Thoracic aorta (tissue), 2 donors: ENCODE results near the gene NEBL. TPM values are rescaled to one million over a fixed set of nuclear protein-coding genes. Genes with fewer than 3 reads are reported as not detected.

ENCODE experiments used
- ATAC-seq: fragments of 150-250 bp; one replicate; pipeline ENCODE4 v1.8.0; 2017; ENCODE audit warnings: low read depth; ENCODE audit not compliant: insufficient number of reproducible peaks, low FRiP score
- DNase-seq: peaks from one replicate; pipeline ENCODE4 v3.0.0-alpha.2; 2020; ENCODE audit warnings: low spot score
- H3K27ac ChIP-seq, 2 donors: fragments of 200-600 bp; sonication (generic); 1 replicate in 1 of 2; 2 replicates in 1 of 2; pipeline ENCODE4 v1.5.1; 2016; ENCODE audit warnings: mild to moderate bottlenecking in 2 of 2, moderate library complexity in 2 of 2
- H3K27me3 ChIP-seq: fragments of 200-600 bp; sonication (generic); replicated peaks from 2 replicates; pipeline ENCODE4 v1.6.0; 2016; ENCODE audit warnings: mild to moderate bottlenecking; ENCODE audit not compliant: insufficient read depth
- H3K36me3 ChIP-seq: fragments of 200-600 bp; sonication (generic); one replicate; pipeline ENCODE4 v1.5.1; 2016
- H3K4me1 ChIP-seq, 2 donors: fragments of 200-600 bp; sonication (generic); 1 replicate in 1 of 2; 2 replicates in 1 of 2; pipeline versions ENCODE4 v1.5.1 to v1.6.0; 2016; ENCODE audit warnings: low read depth in 2 of 2, mild to moderate bottlenecking in 1 of 2; ENCODE audit not compliant: control insufficient read depth in 1 of 2
- H3K4me3 ChIP-seq: fragments of 200-600 bp; sonication (generic); 2 replicates; pipeline ENCODE4 v1.5.1; 2016; ENCODE audit warnings: mild to moderate bottlenecking
- H3K9me3 ChIP-seq: fragments of 200-600 bp; sonication (generic); 2 replicates; pipeline ENCODE4 v1.5.1; 2016
- total RNA-seq, 2 donors: library from RNA; depleted of rRNA; stranded (reverse); fragments of >200 nt; gene quantifications; one replicate each; pipeline versions ENCODE4 v1.1.0 to v1.2.3, GENCODE V29; 2016
- TF ChIP-seq, protein P1 (sequence below): fragments of 200-600 bp; sonication (generic); IDR thresholded peaks from one replicate; pipeline ENCODE4 v1.5.1; 2019; ENCODE audit warnings: antibody characterized with exemption

Gene NEBL
- total RNA-seq, 2 donors from 2014 or later = 1.4 to 4.7 TPM

DNA sequence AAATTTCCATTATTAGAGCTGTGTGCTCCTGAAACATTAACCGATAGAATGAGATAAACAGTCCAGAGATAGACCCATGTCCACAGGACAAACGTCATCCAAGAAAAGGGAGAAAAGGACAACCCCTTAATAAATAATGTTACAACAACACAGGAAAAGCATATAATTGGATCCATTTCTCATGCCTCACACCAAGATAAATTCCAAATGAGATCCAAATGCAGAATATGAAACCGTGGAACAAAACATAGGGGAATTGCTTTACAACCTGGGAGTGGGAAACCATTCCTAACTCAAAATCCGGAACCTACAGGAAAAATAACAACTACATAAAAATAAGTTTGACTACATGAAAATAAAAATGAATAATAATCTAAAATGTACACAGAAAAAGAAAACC is 22.4 kb upstream of the NEBL start:
- Histone ChIP-seq H3K4me1 (no peaks in the 10 kb centered on the region), H3K9me3 (no peaks in the 10 kb centered on the region), H3K4me3 (no peak overlapping the region), H3K27me3 (no peaks in the 10 kb centered on the region), H3K27ac (no peak overlapping the region), H3K36me3 (no peaks in the 10 kb centered on the region)
- ATAC-seq (no peak), DNase-seq (no peak)
- TF ChIP-seq, protein P1, sequence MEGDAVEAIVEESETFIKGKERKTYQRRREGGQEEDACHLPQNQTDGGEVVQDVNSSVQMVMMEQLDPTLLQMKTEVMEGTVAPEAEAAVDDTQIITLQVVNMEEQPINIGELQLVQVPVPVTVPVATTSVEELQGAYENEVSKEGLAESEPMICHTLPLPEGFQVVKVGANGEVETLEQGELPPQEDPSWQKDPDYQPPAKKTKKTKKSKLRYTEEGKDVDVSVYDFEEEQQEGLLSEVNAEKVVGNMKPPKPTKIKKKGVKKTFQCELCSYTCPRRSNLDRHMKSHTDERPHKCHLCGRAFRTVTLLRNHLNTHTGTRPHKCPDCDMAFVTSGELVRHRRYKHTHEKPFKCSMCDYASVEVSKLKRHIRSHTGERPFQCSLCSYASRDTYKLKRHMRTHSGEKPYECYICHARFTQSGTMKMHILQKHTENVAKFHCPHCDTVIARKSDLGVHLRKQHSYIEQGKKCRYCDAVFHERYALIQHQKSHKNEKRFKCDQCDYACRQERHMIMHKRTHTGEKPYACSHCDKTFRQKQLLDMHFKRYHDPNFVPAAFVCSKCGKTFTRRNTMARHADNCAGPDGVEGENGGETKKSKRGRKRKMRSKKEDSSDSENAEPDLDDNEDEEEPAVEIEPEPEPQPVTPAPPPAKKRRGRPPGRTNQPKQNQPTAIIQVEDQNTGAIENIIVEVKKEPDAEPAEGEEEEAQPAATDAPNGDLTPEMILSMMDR = no peak

DNA sequence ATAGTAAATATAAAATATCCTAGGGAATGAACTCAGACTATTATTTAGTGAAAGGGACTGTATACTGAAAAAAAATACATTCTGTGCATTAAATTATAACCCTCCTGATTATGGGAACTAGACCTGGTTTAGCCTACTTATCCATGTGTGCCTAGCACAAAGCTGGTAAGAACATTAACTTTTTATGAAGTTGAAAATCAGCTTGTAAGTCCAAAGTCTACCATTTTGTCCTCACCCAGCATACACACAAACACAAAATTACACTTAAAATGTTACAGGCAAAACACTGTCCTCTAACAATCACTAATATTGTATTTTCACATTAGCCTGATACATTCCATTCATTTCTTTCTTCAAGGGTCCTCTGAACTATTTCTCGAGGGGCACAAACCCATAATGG is 19.9 kb upstream of the NEBL start:
- TF ChIP-seq, protein P1 = no peak
- no peak overlapping the region for H3K27ac ChIP-seq
- H3K27me3 ChIP-seq = no peaks in the 10 kb centered on the region
- H3K4me1 ChIP-seq = no peaks in the 10 kb centered on the region
- H3K9me3 ChIP-seq = no peaks in the 10 kb centered on the region
- no peak overlapping the region for H3K4me3 ChIP-seq
- ATAC-seq (no peak), DNase-seq (no peak)
- H3K36me3 ChIP-seq = no peaks in the 10 kb centered on the region

DNA sequence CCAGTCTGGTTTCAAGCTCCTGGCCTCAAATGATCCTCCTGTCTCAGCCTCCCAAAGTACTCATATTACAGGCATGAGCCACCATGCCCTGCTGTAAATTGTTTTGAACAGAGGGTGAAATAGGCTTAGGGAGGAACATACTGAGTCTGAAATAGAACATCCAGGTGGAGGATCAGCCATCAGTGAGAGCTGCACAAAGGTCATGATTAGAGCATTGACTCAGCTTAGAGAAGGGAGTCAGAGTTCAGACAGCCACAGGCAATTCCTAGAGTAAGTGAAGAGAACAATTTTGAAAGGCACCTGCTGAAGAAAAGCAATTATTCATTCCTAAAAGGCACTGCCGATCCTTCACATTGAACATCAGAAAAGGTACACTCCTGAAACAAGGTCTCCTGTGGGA is 15.9 kb upstream of the NEBL start:
- no peaks in the 10 kb centered on the region for H3K36me3 ChIP-seq
- no peak for ATAC-seq

DNA sequence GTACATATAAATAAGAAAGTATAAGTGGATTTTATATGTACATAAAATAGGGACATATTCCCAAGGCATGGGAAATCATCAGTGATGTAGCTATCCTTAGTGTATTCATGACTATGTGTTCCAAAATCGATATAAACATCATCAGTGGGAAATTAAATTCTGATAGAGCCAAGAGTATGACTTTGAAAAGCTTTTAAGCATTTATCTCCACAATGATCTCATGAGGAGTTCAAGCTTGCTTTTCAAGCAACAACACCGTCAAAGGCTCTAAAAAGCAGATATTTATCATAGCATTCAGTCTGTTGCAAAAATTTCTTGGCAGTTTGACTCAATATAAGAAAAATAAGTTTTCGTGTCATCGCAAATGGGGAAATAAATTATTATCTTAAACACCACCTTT is 14.5 kb upstream of the NEBL start:
- TF ChIP-seq, protein P1 = no peak
- ATAC-seq (no peak), DNase-seq (no peak)
- H3K9me3 ChIP-seq = no peaks in the 10 kb centered on the region
- H3K4me1 ChIP-seq = no peaks in the 10 kb centered on the region
- H3K27me3 ChIP-seq = no peaks in the 10 kb centered on the region
- no peak overlapping the region for H3K4me3 ChIP-seq
- H3K27ac ChIP-seq = no peak overlapping the region
- H3K36me3 ChIP-seq = no peaks in the 10 kb centered on the region

More for the DNA sequence above, 15.9 kb upstream of the NEBL start:
- DNase-seq = no peak
- H3K27me3 ChIP-seq = no peaks in the 10 kb centered on the region
- TF ChIP-seq, protein P1 = no peak
- no peaks in the 10 kb centered on the region for H3K4me1 ChIP-seq
- H3K4me3 ChIP-seq = no peak overlapping the region
- H3K9me3 ChIP-seq = no peaks in the 10 kb centered on the region
- no peak overlapping the region for H3K27ac ChIP-seq

DNA sequence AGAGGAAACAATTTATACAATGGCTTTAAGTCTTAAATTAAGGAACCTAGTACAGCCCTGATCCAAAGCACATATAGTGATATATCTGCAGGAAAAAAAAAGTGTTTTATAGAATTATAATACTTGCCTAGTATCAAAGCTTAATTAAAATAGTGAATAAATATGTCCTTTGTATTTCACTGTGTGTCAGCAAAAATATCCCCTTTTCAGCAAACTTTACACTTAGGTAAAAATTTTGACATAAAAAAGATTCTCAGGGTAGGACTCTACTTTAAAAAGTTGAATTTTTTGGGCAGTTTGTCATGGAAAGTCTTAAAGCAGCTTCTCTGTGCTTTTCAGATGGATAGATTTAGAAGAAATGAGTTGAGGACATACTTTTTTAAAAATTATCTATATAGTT is 12.7 kb upstream of the NEBL start:
- H3K4me3 ChIP-seq = no peak overlapping the region
- ATAC-seq = no peak
- TF ChIP-seq, protein P1 = no peak

More for the DNA sequence above, 12.7 kb upstream of the NEBL start:
- H3K27me3 ChIP-seq = no peaks in the 10 kb centered on the region
- no peaks in the 10 kb centered on the region for H3K4me1 ChIP-seq
- H3K9me3 ChIP-seq = no peaks in the 10 kb centered on the region
- no peak for DNase-seq
- no peak overlapping the region for H3K27ac ChIP-seq
- H3K36me3 ChIP-seq = no peaks in the 10 kb centered on the region
